Fibroblast of skin of abdomen (primary cell): Measurements from ENCODE around the gene ROR2.
"Not testable (repeated sequence)": the region's sequence is repeated elsewhere in the genome, so short reads cannot be mapped to it uniquely, and the experiment has no call there.

Source experiments
- DNase-seq: peaks from one replicate; pipeline ENCODE4 v3.0.0-alpha.2; 2013

The ROR2 gene

GRCh38 chr9:91923145-91923544 is 26.9 kb downstream of the ROR2 start:
- DNase-seq = no peak

- DNase-seq = no peak
These were observed 28.7 kb downstream of the ROR2 start for GRCh38 chr9:91921371-91921770.

- no peak for DNase-seq
These were observed 29.2 kb downstream of the ROR2 start for GRCh38 chr9:91920630-91921350.

DNA sequence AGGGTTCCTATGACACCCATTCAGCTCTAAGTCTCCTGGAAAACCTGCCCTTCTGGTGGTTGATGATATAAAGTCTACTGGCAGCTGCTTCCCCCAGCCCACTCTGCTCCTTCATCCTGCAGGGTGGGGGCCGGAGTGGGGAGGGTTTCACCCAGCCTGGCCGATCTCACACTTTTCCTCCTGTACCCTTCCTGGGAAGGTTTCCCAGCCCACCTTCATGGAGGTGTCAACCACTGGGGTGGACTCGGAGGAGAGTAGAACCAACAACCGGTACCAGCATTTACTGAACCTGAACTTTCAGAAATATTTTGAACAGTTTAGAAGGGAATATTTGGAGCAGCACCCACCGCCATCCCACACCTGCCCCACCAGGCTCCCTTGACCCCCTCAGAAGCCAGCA is 30.4 kb downstream of the ROR2 start:
- no peak for DNase-seq

GRCh38 chr9:91917436-91917835 is 32.6 kb downstream of the ROR2 start:
- no peak for DNase-seq

GRCh38 chr9:91915524-91916263 is 34.3 kb downstream of the ROR2 start:
- DNase-seq = no peak

GRCh38 chr9:91914937-91915336 is 35.1 kb downstream of the ROR2 start:
- DNase-seq = no peak

DNA sequence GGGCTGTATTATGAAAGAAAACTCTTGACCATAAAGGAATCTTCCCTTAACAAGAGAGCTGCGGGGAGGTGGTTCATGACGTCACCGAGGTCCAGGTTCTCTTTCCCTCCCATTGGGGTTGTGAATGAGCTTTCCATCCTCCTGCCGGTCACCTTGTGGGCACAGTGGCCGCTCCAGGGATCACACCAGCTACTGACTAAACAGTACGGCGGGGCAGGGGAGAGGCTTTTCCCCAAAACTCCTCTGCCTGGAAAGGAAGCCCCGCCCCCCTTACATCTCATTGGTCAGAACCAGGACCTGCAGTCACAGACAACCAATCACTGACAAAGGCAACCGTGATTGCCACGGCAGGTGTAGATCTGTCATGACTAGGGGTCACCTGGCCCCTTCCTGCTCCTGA is 35.6 kb downstream of the ROR2 start:
- no peak for DNase-seq

DNA sequence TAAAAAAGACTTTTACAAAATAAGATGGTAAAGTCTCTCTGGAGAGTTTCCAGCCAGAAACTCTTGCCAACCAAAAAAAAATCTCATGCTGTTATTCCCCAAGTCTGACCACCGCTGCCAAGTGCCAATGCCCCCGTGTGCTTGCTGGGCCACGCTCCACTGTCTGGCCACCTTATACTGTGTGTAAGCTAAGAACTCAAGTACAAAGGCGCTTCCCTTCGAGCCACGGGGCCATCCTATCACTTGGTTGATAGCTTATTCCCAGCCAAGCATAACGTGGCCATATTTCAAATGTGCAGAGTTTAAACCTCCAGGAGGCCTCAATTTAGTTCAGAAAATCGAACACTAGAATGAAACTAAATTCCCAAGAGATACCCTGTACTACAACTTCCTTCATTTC is 36.0 kb downstream of the ROR2 start:
- no peak for DNase-seq

- DNase-seq = no peak
These were observed 36.9 kb downstream of the ROR2 start for GRCh38 chr9:91913096-91913495.

DNA sequence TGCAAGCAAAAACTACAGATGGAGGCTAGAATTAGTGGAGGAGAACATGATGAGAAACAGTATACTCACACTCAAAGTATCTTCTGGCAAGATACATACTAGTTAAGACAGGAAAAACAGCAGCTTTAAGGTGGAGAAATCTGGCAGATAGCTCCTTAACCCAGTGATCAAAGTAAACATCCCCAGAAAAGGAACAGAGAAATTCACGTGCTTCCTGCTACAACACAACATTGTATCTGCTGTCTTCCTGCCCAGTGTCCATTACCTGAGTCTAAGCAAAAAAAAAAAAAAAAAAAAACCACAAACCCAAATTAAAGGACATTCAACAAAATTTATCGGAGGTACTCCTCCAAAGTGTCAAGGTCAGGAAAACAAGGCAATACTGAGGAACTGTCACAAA is 38.4 kb downstream of the ROR2 start:
- no peak for DNase-seq

GRCh38 chr9:91909256-91909655 is 40.8 kb downstream of the ROR2 start:
- DNase-seq = not testable (repeated sequence)

DNA sequence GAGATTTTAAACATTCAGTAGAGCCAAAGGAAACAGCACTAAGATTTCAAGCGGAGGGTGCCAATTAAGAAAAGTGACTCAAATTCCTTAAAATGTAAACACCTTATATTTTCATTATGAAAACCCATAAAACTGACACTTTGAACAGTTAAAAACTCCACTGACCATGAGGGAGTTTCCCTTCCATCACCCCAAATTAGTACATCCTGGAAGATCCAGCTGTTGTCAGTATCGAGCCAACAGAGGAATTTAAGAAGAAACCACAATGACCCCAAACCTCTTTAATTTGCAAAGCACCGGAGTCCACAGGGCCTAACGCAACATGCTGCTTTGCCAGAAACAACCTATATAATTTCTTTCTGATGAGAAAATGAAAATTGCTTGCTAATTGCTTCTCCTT is 41.3 kb downstream of the ROR2 start:
- DNase-seq = peak; percentile 73

DNA sequence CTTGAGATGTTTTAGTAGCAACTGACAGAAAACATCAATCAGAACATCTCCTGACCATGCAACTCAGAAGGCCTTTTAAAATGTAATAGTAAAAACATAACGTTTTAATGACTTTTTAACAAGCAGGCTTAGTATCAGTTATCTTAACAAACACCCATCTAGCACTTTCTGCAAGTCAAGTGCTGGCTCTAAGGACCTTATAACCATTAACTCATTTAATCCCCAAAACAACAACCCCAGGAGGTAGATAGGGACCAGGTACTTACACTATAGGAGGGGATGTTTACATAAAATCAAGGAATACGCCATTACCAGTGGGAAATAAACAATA is 41.8 kb downstream of the ROR2 start:
- DNase-seq = no peak

GRCh38 chr9:91907484-91908292 is 42.3 kb downstream of the ROR2 start:
- DNase-seq = no peak

DNA sequence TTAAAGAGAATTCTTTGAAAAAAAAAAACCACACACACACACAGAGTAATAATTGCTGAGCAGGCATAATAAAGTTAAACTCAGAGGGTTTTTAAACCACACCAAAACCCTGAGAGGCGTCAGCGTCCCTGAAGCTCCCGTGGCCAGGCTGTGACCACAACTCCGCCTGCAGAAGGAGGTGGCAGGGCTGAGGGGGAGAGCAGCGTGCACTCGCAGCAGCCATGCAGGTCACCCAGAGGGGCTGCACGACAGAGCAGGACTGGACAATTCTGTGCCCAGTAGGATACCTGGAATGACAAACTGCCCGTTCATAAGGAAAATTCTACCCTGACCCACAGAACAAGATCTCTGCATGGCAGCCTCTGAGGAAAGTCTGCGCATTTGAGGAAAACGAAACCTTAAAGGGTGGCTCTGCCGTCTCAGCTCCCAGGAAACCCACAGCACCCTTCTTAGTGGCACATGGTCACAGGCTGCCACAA is 44.0 kb downstream of the ROR2 start:
- no peak for DNase-seq

GRCh38 chr9:91905237-91905650 is 44.8 kb downstream of the ROR2 start:
- no peak for DNase-seq

GRCh38 chr9:91904588-91905236 is 45.3 kb downstream of the ROR2 start:
- no peak for DNase-seq

- DNase-seq = no peak
These were observed 46.7 kb downstream of the ROR2 start for GRCh38 chr9:91903126-91903911.

DNA sequence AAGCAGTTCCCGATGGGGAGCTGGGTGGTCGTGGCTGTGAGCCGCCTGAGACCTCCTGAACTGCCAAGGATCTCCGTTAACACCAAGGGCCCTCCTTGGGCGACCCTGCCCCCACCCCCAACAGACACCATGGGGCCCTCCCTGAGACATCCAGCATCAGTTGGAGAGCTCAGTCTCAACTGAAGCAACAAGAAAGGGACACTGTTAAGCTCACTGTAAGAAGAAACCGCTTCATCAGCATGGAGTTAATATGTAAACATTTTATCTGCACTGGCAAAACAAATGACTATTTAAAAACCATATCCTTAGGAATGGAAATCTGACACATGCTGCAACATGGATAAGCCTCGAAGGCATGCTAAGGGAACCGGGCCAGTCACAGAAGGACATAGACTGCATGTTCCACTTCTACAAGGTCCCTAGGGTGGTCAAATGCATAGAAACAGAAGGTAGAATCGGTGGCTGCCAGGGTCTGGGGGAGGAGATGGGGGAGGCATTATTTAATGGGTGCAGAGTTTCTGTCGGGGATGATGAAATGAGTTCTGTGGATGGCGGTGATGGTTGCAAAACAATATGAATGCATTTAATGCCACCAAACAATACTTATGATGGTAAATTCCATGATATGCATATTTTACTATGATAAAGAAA is 47.4 kb downstream of the ROR2 start:
- DNase-seq = no peak

- no peak for DNase-seq
These were observed 49.2 kb downstream of the ROR2 start for GRCh38 chr9:91900797-91901177.
